Left lung (tissue), 10 donors: ENCODE results near the gene GDF11. TPM values are rescaled to one million over a fixed set of nuclear protein-coding genes. Genes with fewer than 3 reads are reported as not detected.

Experiments used
- ATAC-seq: fragments of 200-7000 bp; cut with Tn5 transposase; one replicate; pipeline ENCODE4 v1.9.1; 2020; ENCODE audit warnings: moderate library complexity
- DNase-seq, 4 donors: peaks; one replicate each; pipeline ENCODE4 v3.0.0-alpha.2; 2013 to 2020
- H3K27ac ChIP-seq, 2 donors: fragments of 200-600 bp; sonication (generic) in 1 of 2; one replicate each; pipeline versions ENCODE4 v1.5.0 to v1.8.0; 2020 to 2021
- H3K27me3 ChIP-seq, 2 donors: fragments of 200-600 bp; sonication (generic) in 1 of 2; one replicate each; pipeline versions ENCODE4 v1.5.0 to v1.8.0; 2020 to 2021
- H3K36me3 ChIP-seq, 2 donors: fragments of 200-600 bp; sonication (generic) in 1 of 2; one replicate each; pipeline versions ENCODE4 v1.5.0 to v1.8.0; 2020 to 2021
- H3K4me1 ChIP-seq, 2 donors: fragments of 200-600 bp; one replicate each; pipeline ENCODE4 v1.8.0; 2021
- H3K4me3 ChIP-seq, 2 donors: fragments of 200-600 bp; sonication (generic) in 1 of 2; one replicate each; pipeline versions ENCODE4 v1.5.0 to v1.8.0; 2020 to 2021; ENCODE audit warnings: mild to moderate bottlenecking in 1 of 2
- H3K9me3 ChIP-seq, 2 donors: fragments of 200-600 bp; sonication (generic) in 1 of 2; one replicate each; pipeline versions ENCODE4 v1.5.0 to v1.8.0; 2020 to 2021
- intact Hi-C, 2 donors: fragments of 100-400 bp; cut with DNase I; formaldehyde crosslinking; loops; one replicate each; pipeline versions ENCODE4 v1.11.2 to v1.14.2; 2022
- polyA plus RNA-seq, 6 donors: library from polyadenylated mRNA; unstranded; fragments of 120-200 nt; gene quantifications; one replicate each; pipeline ENCODE4 v1.2.1, GENCODE V29; 2013; ENCODE audit not compliant: insufficient read length in 6 of 6
- total RNA-seq, 2 donors: library from RNA; stranded (reverse); fragmentation: NEBNext Ultra II Directional; extraction: Animal tissue kit (Norgen Biotek cat#: 25700); gene quantifications; one replicate each; pipeline ENCODE4 v1.2.1, GENCODE V29; 2021
- TF ChIP-seq, protein P1 (sequence below), 2 donors: fragments of 200-600 bp; sonication (generic) in 1 of 2; IDR thresholded peaks; one replicate each; pipeline versions ENCODE4 v1.5.0 to v1.8.0; 2021; ENCODE audit warnings: antibody characterized with exemption in 2 of 2
- donor health status: DM: no; HTN: yes; CAD: no.
- donor health status: DM: no; HTN: no; CAD: no.

Gene GDF11
- total and polyA plus RNA-seq, 8 donors, result 7.6 to 20.2 (median 16.0) TPM

DNA sequence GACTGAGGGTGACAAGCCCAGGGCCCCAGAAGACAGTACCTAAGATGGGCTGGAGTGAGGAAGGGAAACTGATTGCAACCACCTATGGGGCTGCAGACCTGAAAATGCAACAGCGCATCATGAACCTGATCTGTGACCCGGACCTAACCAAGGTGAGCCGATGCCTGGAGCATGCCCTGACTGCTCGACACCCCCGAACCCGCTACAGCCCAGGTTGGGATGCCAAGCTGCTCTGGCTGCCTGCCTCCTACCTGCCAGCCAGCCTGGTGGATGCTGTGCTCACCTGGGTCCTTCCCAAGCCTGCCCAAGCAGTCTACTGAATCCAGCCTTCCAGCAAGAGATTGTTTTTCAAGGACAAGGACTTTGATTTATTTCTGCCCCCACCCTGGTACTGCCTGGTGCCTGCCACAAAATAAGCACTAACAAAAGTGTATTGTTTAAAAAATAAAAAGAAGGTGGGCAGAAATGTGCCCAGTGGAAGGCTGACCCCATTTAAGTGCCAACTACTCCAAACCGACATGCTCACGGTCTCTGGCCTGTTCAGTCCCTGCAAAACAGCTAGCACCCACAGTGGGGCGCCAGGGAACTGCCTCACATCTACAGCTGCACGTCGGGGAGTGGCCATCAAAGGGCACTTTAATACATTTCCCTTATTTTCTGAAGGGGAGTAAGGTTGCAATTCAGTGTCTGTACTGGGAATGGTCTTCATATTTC lies 18.5 kb upstream of the GDF11 start:
- DNase-seq (peak in 2 of 4 donors; percentile 61 to 64), ATAC-seq (no peak)
- H3K27me3 ChIP-seq, result no peaks in the 10 kb centered on the region
- H3K4me3 ChIP-seq, result no peak overlapping the region
- no peak overlapping the region for H3K27ac ChIP-seq
- peaks cover 17 to 70% of the 10 kb centered on the region in 2 donors for H3K4me1 ChIP-seq
- H3K36me3 ChIP-seq, result peaks cover 0 to 60% of the 10 kb centered on the region in 2 donors
- intact Hi-C loops, result no loop called here
- TF ChIP-seq, protein P1, sequence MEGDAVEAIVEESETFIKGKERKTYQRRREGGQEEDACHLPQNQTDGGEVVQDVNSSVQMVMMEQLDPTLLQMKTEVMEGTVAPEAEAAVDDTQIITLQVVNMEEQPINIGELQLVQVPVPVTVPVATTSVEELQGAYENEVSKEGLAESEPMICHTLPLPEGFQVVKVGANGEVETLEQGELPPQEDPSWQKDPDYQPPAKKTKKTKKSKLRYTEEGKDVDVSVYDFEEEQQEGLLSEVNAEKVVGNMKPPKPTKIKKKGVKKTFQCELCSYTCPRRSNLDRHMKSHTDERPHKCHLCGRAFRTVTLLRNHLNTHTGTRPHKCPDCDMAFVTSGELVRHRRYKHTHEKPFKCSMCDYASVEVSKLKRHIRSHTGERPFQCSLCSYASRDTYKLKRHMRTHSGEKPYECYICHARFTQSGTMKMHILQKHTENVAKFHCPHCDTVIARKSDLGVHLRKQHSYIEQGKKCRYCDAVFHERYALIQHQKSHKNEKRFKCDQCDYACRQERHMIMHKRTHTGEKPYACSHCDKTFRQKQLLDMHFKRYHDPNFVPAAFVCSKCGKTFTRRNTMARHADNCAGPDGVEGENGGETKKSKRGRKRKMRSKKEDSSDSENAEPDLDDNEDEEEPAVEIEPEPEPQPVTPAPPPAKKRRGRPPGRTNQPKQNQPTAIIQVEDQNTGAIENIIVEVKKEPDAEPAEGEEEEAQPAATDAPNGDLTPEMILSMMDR (IDR thresholded peaks at IDR 0.05), result peak; percentile 28 to 43
- H3K9me3 ChIP-seq, result no peaks in the 10 kb centered on the region

DNA sequence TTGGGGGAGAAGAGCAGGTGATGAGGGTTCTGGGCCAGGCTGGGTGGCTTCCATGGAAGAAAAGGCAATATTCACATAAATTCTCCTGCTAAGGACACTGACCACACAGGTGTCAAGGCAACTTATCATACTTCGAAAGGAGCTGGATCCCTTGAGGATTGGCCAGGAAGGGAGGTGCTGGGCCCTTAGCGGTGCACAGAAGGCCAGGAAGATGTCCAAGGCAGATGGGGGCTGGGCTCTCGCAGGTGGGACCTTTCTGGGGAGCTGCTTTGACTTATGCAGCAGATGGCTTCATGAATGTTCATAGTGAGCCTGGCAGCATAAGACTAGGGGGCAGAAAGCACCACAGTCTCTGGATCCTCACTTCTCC lies 18.0 kb upstream of the GDF11 start:
- Histone ChIP-seq H3K4me1 (peaks cover 14 to 70% of the 10 kb centered on the region in 2 donors), H3K27ac (no peak overlapping the region), H3K9me3 (no peaks in the 10 kb centered on the region), H3K27me3 (no peaks in the 10 kb centered on the region), H3K4me3 (no peak overlapping the region), H3K36me3 (peaks cover 0 to 55% of the 10 kb centered on the region in 2 donors)
- no peak for ATAC-seq
- intact Hi-C loops, result no loop called here
- peak in 1 of 4 donors; percentile 27 for DNase-seq
- TF ChIP-seq, protein P1 (IDR thresholded peaks at IDR 0.05), result no peak

DNA sequence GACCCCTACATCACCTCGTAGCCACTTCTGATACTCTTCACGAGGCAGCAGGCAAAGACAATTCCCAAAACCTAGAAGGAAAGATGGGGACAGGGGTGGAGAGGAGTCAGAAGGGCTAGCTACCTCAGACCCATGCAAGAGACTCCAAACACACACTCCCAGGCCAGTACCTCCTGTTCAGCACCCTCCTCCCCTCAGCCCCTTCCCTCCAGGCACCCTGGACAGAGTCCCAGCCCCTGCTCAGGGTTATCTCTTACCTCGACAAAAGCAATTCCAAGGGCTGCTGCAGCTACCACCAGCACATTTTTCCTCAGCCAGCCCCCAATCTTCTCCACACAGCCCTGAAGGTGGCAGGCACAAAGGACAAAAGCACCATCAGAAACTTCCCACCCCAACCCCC lies 17.4 kb upstream of the GDF11 start:
- Histone ChIP-seq H3K27ac (no peak overlapping the region), H3K27me3 (no peaks in the 10 kb centered on the region), H3K4me3 (peak overlapping the region in 1 of 2 donors; percentile 93), H3K9me3 (no peaks in the 10 kb centered on the region), H3K4me1 (peaks cover 14 to 70% of the 10 kb centered on the region in 2 donors), H3K36me3 (peaks cover 0 to 49% of the 10 kb centered on the region in 2 donors)
- ATAC-seq (no peak), DNase-seq (no peak)
- TF ChIP-seq, protein P1 (IDR thresholded peaks at IDR 0.05), result no peak
- intact Hi-C loops, result no loop called here

DNA sequence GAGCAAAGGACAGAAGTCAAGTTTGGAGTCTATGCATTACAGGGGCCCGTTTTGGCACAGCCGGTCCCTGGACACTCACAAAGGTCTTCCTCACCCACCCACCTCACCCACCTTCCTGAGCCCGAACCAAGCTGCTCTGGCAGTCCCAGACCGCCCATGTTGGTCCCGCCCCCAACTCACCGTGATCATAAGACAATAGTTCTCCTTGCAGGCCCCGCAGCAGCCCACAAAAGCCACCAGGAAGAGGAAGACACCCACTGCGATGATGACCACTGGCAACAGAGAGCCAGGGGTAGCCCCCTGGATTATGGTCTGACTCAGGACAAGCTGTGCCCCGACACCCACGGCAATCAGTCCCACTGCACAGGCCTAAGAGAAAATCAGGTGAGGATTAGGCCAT lies 16.0 kb upstream of the GDF11 start:
- DNase-seq (peak in 1 of 4 donors; percentile 54), ATAC-seq (no peak)
- H3K4me1 ChIP-seq, result peaks cover 15 to 70% of the 10 kb centered on the region in 2 donors
- H3K4me3 ChIP-seq, result peak overlapping the region; percentile 78 to 93
- H3K27ac ChIP-seq, result peak overlapping the region; percentile 97 to 100
- intact Hi-C loops, result no loop called here
- H3K9me3 ChIP-seq, result no peaks in the 10 kb centered on the region
- H3K36me3 ChIP-seq, result peaks cover 0 to 48% of the 10 kb centered on the region in 2 donors
- H3K27me3 ChIP-seq, result no peaks in the 10 kb centered on the region
- TF ChIP-seq, protein P1 (IDR thresholded peaks at IDR 0.05), result no peak

DNA sequence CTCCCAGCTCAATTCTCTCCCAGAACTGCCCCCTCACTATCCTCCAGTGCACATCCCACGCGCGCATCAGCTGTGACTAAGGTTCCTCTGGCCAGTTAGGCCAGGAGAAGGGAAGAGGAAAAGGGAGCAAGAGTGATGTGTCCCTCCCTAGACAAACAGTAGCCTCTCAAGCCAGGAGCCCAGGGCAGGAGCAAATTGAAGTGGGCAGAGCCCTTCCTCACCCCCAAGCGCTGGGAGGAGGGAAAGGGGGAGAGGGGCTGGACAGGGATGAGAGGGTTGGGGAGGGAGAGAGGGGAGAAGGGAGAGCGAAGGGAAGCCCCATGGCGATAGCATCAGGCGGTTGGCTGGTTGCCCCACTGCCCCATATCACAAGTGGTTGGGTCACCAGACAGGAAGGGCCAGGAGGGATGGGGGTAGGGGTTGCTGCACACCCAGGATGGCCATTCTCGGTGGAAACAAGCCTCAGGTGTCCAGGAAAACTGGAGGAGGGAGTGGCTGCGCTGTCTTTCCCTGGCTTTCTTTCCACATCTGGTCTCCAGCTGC lies 15.2 kb upstream of the GDF11 start:
- Histone ChIP-seq H3K9me3 (no peaks in the 10 kb centered on the region), H3K4me1 (peaks cover 15 to 70% of the 10 kb centered on the region in 2 donors), H3K27me3 (no peaks in the 10 kb centered on the region), H3K4me3 (peak overlapping the region; percentile 78 to 93), H3K36me3 (peaks cover 0 to 46% of the 10 kb centered on the region in 2 donors), H3K27ac (peak overlapping the region; percentile 97 to 100)
- DNase-seq, result peak in 2 of 4 donors; percentile 58 to 82
- intact Hi-C loops, result no loop called here
- TF ChIP-seq, protein P1 (IDR thresholded peaks at IDR 0.05), result no peak
- peak; percentile 17 for ATAC-seq
